HL-60 (cell line): ENCODE measurements around the gene ADGRA1.

Experiments used
- CTCF ChIP-seq: IDR thresholded peaks from one replicate; pipeline ENCODE4 v1.5.1; 2011; ENCODE audit warnings: low read length, control low read depth, inconsistent platforms; ENCODE audit not compliant: insufficient read depth
- GABPA ChIP-seq: IDR thresholded peaks from 2 replicates; pipeline ENCODE4 v1.6.1; 2012; ENCODE audit warnings: low read depth
- POLR2AphosphoS5 ChIP-seq: IDR thresholded peaks from 2 replicates; pipeline ENCODE4 v1.6.1; 2012; ENCODE audit warnings: low read depth
- SPI1 ChIP-seq: IDR thresholded peaks from 2 replicates; pipeline ENCODE4 v1.6.1; 2012; ENCODE audit warnings: low read depth, mild to moderate bottlenecking, borderline replicate concordance

- TF ChIP-seq CTCF (no peak), GABPA (no peak), SPI1 (no peak), POLR2AphosphoS5 (no peak)
Observed at GRCh38 chr10:133117688-133118071, 30.0 kb downstream of the ADGRA1 start.
